Right lobe of liver (tissue), 4 donors: ENCODE data around the gene SUV39H1.

Experiments
- POLR2A ChIP-seq: fragments of 450-650 bp; IDR thresholded peaks from one replicate; pipeline ENCODE4 v1.6.1; 2017; ENCODE audit warnings: antibody characterized with exemption, mild to moderate bottlenecking
- TF ChIP-seq, protein P1 (sequence below), 4 donors: fragments of 200-600 bp in 3 of 4; fragments of 450-650 bp in 1 of 4; IDR thresholded peaks; one replicate each; pipeline versions ENCODE4 v1.5.1 to v1.8.0; 2016 to 2022; ENCODE audit warnings: antibody characterized with exemption in 4 of 4, mild to moderate bottlenecking in 2 of 4
- donor health status: DM: no; HTN: no; CAD: no.
- donor health status: DM: no; HTN: no; CAD: no.
- donor health status: DM: no; HTN: yes; CAD: no.

DNA sequence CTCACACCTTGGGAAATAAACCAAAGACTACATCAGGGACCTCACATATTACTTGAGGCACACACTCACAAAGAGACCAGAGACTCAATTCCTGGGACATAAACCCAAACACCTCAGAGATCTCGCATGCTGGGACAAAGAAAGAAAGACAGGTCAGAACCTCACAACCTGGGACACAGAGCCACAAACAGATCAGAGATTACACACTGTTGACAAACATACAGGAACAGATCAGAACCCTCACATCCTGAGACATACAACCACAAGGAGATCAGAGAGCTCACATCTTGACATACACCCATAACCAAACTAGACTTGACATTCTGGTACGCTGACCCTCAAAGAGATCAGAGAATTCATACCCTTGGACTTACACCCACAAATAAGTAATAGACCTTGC lies 17.3 kb downstream of the SUV39H1 start:
- TF ChIP-seq, protein P1, sequence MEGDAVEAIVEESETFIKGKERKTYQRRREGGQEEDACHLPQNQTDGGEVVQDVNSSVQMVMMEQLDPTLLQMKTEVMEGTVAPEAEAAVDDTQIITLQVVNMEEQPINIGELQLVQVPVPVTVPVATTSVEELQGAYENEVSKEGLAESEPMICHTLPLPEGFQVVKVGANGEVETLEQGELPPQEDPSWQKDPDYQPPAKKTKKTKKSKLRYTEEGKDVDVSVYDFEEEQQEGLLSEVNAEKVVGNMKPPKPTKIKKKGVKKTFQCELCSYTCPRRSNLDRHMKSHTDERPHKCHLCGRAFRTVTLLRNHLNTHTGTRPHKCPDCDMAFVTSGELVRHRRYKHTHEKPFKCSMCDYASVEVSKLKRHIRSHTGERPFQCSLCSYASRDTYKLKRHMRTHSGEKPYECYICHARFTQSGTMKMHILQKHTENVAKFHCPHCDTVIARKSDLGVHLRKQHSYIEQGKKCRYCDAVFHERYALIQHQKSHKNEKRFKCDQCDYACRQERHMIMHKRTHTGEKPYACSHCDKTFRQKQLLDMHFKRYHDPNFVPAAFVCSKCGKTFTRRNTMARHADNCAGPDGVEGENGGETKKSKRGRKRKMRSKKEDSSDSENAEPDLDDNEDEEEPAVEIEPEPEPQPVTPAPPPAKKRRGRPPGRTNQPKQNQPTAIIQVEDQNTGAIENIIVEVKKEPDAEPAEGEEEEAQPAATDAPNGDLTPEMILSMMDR (IDR thresholded peaks at IDR 0.05) = no peak
- TF ChIP-seq POLR2A = no peak
